GM08714 (cell line): ENCODE data around the gene CYSLTR1.
"Not testable (repeated sequence)": the region's sequence is repeated elsewhere in the genome, so short reads cannot be mapped to it uniquely, and the experiment has no call there.

Experiments
- H3K4me3 ChIP-seq: fragments of 200-500 bp; sonication (Bioruptor generic); 2 replicates; pipeline ENCODE4 v1.5.1; 2014; ENCODE audit warnings: mild to moderate bottlenecking, low read length, inconsistent platforms
- ZNF274 ChIP-seq: IDR thresholded peaks from 2 replicates; pipeline ENCODE4 v1.6.1; 2012; ENCODE audit warnings: mild to moderate bottlenecking, low read depth, low read length

The CYSLTR1 gene

GRCh38 chrX:78314561-78314960, 12.8 kb downstream of the CYSLTR1 start:
- TF ChIP-seq ZNF274, result no peak
- no peak overlapping the region for H3K4me3 ChIP-seq

- H3K4me3 ChIP-seq, result no peak overlapping the region
- no peak for TF ChIP-seq ZNF274
Observed at GRCh38 chrX:78313526-78313925, 13.9 kb downstream of the CYSLTR1 start.

GRCh38 chrX:78307665-78308064, 19.7 kb downstream of the CYSLTR1 start:
- H3K4me3 ChIP-seq, result no peak overlapping the region
- no peak for TF ChIP-seq ZNF274

GRCh38 chrX:78303086-78303485, 24.3 kb downstream of the CYSLTR1 start:
- H3K4me3 ChIP-seq, result no peak overlapping the region
- TF ChIP-seq ZNF274, result no peak

DNA sequence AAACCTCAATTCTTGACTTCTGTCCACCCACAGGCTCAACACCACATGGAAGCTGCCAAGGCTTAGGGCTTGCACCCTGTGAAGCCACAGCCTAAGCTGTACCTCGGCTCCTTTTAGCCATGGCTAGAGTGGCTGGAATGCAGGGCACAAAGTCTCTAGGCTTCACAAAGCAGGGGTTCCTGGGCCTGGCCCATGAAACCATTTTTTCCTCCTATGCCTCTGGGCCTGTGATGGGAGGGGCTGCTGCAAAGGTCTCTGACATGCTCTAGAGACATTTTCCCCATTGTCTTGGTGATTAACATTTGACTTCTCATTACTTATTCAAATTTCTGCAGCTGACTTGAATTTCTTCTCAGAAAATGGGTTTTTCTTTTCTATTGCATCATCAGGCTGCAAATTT, 26.5 kb downstream of the CYSLTR1 start:
- H3K4me3 ChIP-seq, result not testable (repeated sequence)

GRCh38 chrX:78283511-78283910, 43.9 kb downstream of the CYSLTR1 start:
- TF ChIP-seq ZNF274, result no peak
- H3K4me3 ChIP-seq, result no peak overlapping the region

GRCh38 chrX:78237127-78237526, 90.3 kb downstream of the CYSLTR1 start:
- H3K4me3 ChIP-seq, result no peak overlapping the region
- TF ChIP-seq ZNF274, result no peak

DNA sequence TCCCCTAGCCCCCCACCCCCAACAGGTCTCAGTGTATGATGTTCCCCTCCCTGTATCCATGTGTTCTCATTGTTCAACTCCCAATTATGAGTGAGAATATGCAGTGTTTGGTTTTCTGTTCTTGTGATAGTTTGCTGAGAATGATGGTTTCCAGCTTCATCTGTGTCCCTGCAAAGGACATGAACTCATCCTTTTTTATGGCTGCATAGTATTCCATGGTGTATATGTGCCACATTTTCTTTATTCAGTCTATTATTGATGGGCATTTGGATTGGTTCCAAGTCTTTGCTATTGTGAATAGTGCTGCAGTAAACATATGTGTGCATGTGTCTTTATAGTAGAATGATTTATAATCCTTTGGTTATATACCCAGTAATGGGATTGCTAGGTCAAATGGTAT, 101.4 kb downstream of the CYSLTR1 start:
- not testable (repeated sequence) for H3K4me3 ChIP-seq
